PC-9 (cell line): ENCODE measurements around the gene C14orf132. TPM values are rescaled to one million over a fixed set of nuclear protein-coding genes. Genes with fewer than 3 reads are reported as not detected.

Source experiments
- BruUV-seq: library from RNA; stranded (reverse); fragments of 400-500 nt; replicated peaks from 2 replicates; lab custom pipeline; 2021; lab: Mats Ljungman, UMichigan
- CTCF ChIA-PET: fragments of 300-600 bp; sonication (Branson Sonifier 250); formaldehyde crosslinking; loops from one replicate; lab custom pipeline; 2022; ENCODE audit warnings: antibody characterized with exemption; lab: Charles Lee
- POLR2A ChIA-PET: fragments of 300-600 bp; sonication (Branson Sonifier 250); formaldehyde crosslinking; loops from one replicate; lab custom pipeline; 2022; ENCODE audit warnings: antibody characterized with exemption; ENCODE audit not compliant: unreplicated experiment; lab: Charles Lee
- DNase-seq, 2 experiments: peaks; one replicate each; pipeline versions ENCODE4 v3.0.0 to v3.0.0-alpha.2; 2015 to 2022; ENCODE audit warnings: mixed read lengths in 1 of 2
- H2AFZ ChIP-seq: fragments of 200-600 bp; sonication (generic); 2 replicates; pipeline ENCODE4 v1.8.1; 2017; ENCODE audit warnings: antibody characterized with exemption
- H3F3A ChIP-seq: fragments of 200-600 bp; sonication (generic); 2 replicates; pipeline ENCODE4 v1.8.1; 2017; ENCODE audit warnings: antibody characterized with exemption, mild to moderate bottlenecking, low read depth; ENCODE audit not compliant: insufficient read depth
- H3K27ac ChIP-seq: fragments of 200-600 bp; sonication (generic); 2 replicates; pipeline ENCODE4 v1.6.1; 2016; ENCODE audit warnings: mixed run types
- H3K27me3 ChIP-seq: fragments of 200-600 bp; sonication (generic); 2 replicates; pipeline ENCODE4 v1.6.1; 2016; ENCODE audit warnings: low read depth, mixed run types; ENCODE audit not compliant: insufficient read depth
- H3K36me3 ChIP-seq: fragments of 200-600 bp; sonication (generic); 2 replicates; pipeline ENCODE4 v1.6.1; 2016; ENCODE audit warnings: low read depth, mixed run types
- H3K4me1 ChIP-seq: fragments of 200-600 bp; sonication (generic); replicated peaks from 2 replicates; pipeline ENCODE4 v1.6.1; 2016; ENCODE audit warnings: mixed run types; ENCODE audit not compliant: insufficient read depth
- H3K4me2 ChIP-seq: fragments of 200-600 bp; sonication (generic); 2 replicates; pipeline ENCODE4 v1.6.1; 2017; ENCODE audit warnings: mixed run types
- H3K4me3 ChIP-seq: fragments of 200-600 bp; sonication (generic); 2 replicates; pipeline ENCODE4 v1.6.1; 2016; ENCODE audit warnings: mixed run types
- H3K79me2 ChIP-seq: fragments of 200-600 bp; sonication (generic); 2 replicates; pipeline ENCODE4 v1.6.1; 2017; ENCODE audit warnings: low read depth, mixed run types
- H3K9me2 ChIP-seq: fragments of 200-600 bp; sonication (generic); 2 replicates; pipeline ENCODE4 v1.8.1; 2017; ENCODE audit warnings: mild to moderate bottlenecking; ENCODE audit not compliant: insufficient read depth
- H3K9me3 ChIP-seq: fragments of 200-600 bp; sonication (generic); 2 replicates; pipeline ENCODE4 v1.8.1; 2016; ENCODE audit warnings: low read depth; ENCODE audit not compliant: insufficient read depth
- H4K20me1 ChIP-seq: fragments of 200-600 bp; sonication (generic); 2 replicates; pipeline ENCODE4 v1.8.1; 2017; ENCODE audit not compliant: insufficient read depth
- CTCF ChIP-seq: fragments of 200-600 bp; sonication (generic); conservative IDR thresholded peaks from 2 replicates; pipeline ENCODE4 v1.6.1; 2017; ENCODE audit warnings: mixed run types, antibody characterized with exemption, mild to moderate bottlenecking, moderate library complexity
- EZH2 ChIP-seq: fragments of 200-600 bp; sonication (generic); IDR thresholded peaks from 2 replicates; pipeline ENCODE4 v1.8.0; 2017; ENCODE audit warnings: antibody characterized with exemption, low read depth
- intact Hi-C: fragments of 100-400 bp; cut with micrococcal nuclease; formaldehyde crosslinking; loops from one replicate; pipeline ENCODE4 v1.10.0; 2022; ENCODE audit not compliant: unreplicated experiment
- total RNA-seq: library from RNA; stranded (reverse); gene quantifications from 2 replicates; pipeline ENCODE4 v1.2.3, GENCODE V29; 2021

The C14orf132 gene
- total RNA-seq, 1 experiment from 2014 or later: not detected

DNA sequence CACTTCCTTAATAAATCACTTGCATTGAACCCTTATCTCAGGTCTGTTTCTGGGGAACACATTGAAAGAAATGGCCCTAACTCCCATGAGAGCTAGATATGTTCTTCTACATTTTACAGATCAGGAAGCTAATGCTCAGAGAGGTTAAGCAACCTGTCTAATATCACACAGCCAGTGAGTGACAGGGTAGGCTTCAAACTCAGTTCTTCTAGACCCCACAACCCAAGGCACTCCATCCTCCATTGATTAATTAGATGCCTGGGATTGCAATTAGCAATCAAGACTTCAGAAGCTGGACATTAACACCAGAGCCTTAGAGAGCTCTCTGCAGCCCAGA is 59.8 kb downstream of the C14orf132 start:
- intact Hi-C loops: loop anchor here (1.0 to 5.0 kb wide), 2 partner anchors 43 to 537 kb away; no protein-coding TSS in a partner anchor
- H3K79me2 ChIP-seq: no peaks in the 10 kb centered on the region
- no peaks in the 10 kb centered on the region for H3K27me3 ChIP-seq
- no peaks in the 10 kb centered on the region for H4K20me1 ChIP-seq
- no peak overlapping the region for H3K4me3 ChIP-seq
- no peaks in the 10 kb centered on the region for H3K36me3 ChIP-seq
- DNase-seq: no peak
- peaks cover 17% of the 10 kb centered on the region; the same call in 1 of the 2 replicates for H3F3A ChIP-seq
- H3K9me3 ChIP-seq: no peaks in the 10 kb centered on the region
- POLR2A ChIA-PET: no interaction called here
- no peak overlapping the region for H3K4me2 ChIP-seq
- no peaks in the 10 kb centered on the region for H3K9me2 ChIP-seq
- BruUV-seq: no TSS peak
- CTCF ChIA-PET: interaction anchor here (1.6 kb wide), 1 partner anchor 42 kb away, joined by 9 read pairs; no protein-coding TSS in a partner anchor
- H3K4me1 ChIP-seq: peaks cover 54% of the 10 kb centered on the region
- no peak for TF ChIP-seq EZH2
- no peak; the same call in 1 of the 2 replicates for TF ChIP-seq CTCF
- H3K27ac ChIP-seq: no peak overlapping the region
- H2AFZ ChIP-seq: no peak overlapping the region

- CTCF ChIA-PET: interaction anchor here (0.6 kb wide), 1 partner anchor 113 kb away, joined by 3 read pairs; no protein-coding TSS in a partner anchor
- no peak overlapping the region for H3K27ac ChIP-seq
- H3K4me3 ChIP-seq: no peak overlapping the region
- POLR2A ChIA-PET: no interaction called here
- DNase-seq: peak; percentile 45 to 47
- no peak overlapping the region for H2AFZ ChIP-seq
- no TSS peak for BruUV-seq
- no peaks in the 10 kb centered on the region for H3K79me2 ChIP-seq
- H3K27me3 ChIP-seq: no peaks in the 10 kb centered on the region
- no peaks in the 10 kb centered on the region for H3K9me3 ChIP-seq
- TF ChIP-seq CTCF (peak; percentile 89), EZH2 (no peak)
- no peaks in the 10 kb centered on the region for H3K9me2 ChIP-seq
- 0 out of 2 replicates have a peak overlapping the region, but pooled peaks have one; percentile 23 for H3K4me2 ChIP-seq
- intact Hi-C loops: loop anchor here (1.0 to 10.0 kb wide), 2 partner anchors 104 to 175 kb away; partner anchors contain the start of gene BDKRB2
- peaks cover 52% of the 10 kb centered on the region for H3K4me1 ChIP-seq
- H3K36me3 ChIP-seq: no peaks in the 10 kb centered on the region
- H3F3A ChIP-seq: peaks cover 19% of the 10 kb centered on the region
- no peaks in the 10 kb centered on the region for H4K20me1 ChIP-seq
These were observed 61.3 kb downstream of the C14orf132 start for GRCh38 chr14:96100161-96101064.

DNA sequence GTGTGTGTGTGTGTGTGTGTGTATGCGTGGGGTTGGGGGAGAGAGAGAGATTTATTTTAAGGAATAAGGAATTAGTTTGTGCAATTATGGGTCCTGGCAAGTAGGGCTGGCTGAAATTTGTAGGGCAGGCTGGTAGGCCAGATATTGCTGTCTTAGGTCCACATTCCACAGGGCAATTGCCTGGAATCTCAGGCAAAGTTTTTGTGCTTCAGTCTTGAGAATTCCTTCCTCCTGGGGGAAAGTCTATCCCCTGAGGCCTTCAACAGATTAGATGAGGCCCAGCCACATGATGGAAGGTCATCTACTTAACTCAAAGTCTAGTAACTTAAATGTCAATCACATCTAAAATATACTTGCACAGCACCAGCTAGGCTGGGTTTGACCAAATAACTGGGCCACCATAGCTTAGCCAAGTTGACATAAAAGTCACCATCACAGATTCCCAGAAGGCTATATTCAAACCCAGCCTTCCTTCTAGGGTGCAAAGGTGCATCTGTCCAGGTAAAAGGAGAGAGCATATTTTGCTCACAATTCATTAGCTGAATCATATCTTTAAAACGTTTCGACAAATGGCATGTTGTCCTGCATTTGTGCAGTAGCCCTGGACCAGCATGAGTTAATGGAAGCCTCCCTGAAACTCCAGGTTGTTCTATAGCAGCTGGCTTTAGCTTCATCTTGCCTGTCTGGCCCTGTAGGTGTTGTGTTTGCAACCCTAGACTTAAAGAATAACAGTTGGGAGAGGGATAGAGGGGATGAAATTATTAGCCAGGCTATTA is 63.1 kb downstream of the C14orf132 start:
- no TSS peak for BruUV-seq

More for the DNA sequence above, 63.1 kb downstream of the C14orf132 start:
- Histone ChIP-seq H4K20me1 (no peaks in the 10 kb centered on the region), H3K9me3 (no peaks in the 10 kb centered on the region), H3K27ac (no peak overlapping the region), H2AFZ (no peak overlapping the region), H3K79me2 (no peaks in the 10 kb centered on the region), H3K4me3 (no peak overlapping the region), H3K27me3 (no peaks in the 10 kb centered on the region), H3K4me2 (no peak overlapping the region), H3F3A (peaks cover 14% of the 10 kb centered on the region), H3K9me2 (no peaks in the 10 kb centered on the region), H3K4me1 (peaks cover 44% of the 10 kb centered on the region), H3K36me3 (no peaks in the 10 kb centered on the region)
- POLR2A ChIA-PET: no interaction called here
- TF ChIP-seq CTCF: no peak
- no peak for TF ChIP-seq EZH2
- DNase-seq: no peak
- intact Hi-C loops: loop anchor here (10.0 kb wide), 1 partner anchor 103 kb away; the partner anchor contains the start of gene BDKRB2
- CTCF ChIA-PET: no interaction called here
